ENCODE measurements around the gene TMCC3. TPM values are rescaled to one million over a fixed set of nuclear protein-coding genes. Genes with fewer than 3 reads are reported as not detected.

Gene TMCC3
- total and polyA plus RNA-seq, 9 of the 15 experiments (the other 6 are each of a cell fraction or from before 2014, with no cell fraction given), result not detected

- TF ChIP-seq LCOR (CRISPR knock-in tag; IDR thresholded peaks at IDR 0.05) (no peak), HIVEP1 (CRISPR knock-in tag; IDR thresholded peaks at IDR 0.05) (no peak), EWSR1 (IDR thresholded peaks at IDR 0.05; ENCODE audit: borderline replicate concordance, low read depth, partially characterized antibody) (no peak), ZFPM2 (CRISPR knock-in tag; IDR thresholded peaks at IDR 0.05) (no peak), NFYB (IDR thresholded peaks at IDR 0.05; ENCODE audit: extremely low read depth, insufficient read length) (no peak), MITF (IDR thresholded peaks at IDR 0.05) (no peak), MEIS2 (IDR thresholded peaks at IDR 0.05; ENCODE audit: partially characterized antibody) (peak; percentile 59), CGGBP1 (CRISPR knock-in tag; IDR thresholded peaks at IDR 0.05) (no peak), TCFL5 (CRISPR knock-in tag; conservative IDR thresholded peaks at IDR 0.05) (no peak), KAT7 (CRISPR knock-in tag; IDR thresholded peaks at IDR 0.05; ENCODE audit: borderline replicate concordance) (no peak), SNIP1 (IDR thresholded peaks at IDR 0.05; ENCODE audit: low read depth) (no peak), NFE2L1 (tag; IDR thresholded peaks at IDR 0.05; ENCODE audit: borderline replicate concordance, low read depth) (no peak), KLF1 (tag; IDR thresholded peaks at IDR 0.05) (no peak), CREBBP (IDR thresholded peaks at IDR 0.05; ENCODE audit: low read depth, low read length) (no peak), SLC30A9 (CRISPR knock-in tag; IDR thresholded peaks at IDR 0.05) (no peak), RBFOX2 (IDR thresholded peaks at IDR 0.05; ENCODE audit: low read depth, low read length) (no peak), ZC3H8 (IDR thresholded peaks at IDR 0.05) (no peak), POU5F1 (IDR thresholded peaks at IDR 0.05; ENCODE audit: borderline replicate concordance, low read depth, low read length, partially characterized antibody) (no peak), RBM34 (IDR thresholded peaks at IDR 0.05; ENCODE audit: borderline replicate concordance, insufficient read depth, low read length) (no peak), ZNF133 (CRISPR knock-in tag; IDR thresholded peaks at IDR 0.05) (no peak), ZNF764 (CRISPR knock-in tag; IDR thresholded peaks at IDR 0.05; ENCODE audit: low read depth) (no peak), SOX6 (IDR thresholded peaks at IDR 0.05) (peak; percentile 68; the same call in 1 of the 2 replicates), ZNF274 (IDR thresholded peaks at IDR 0.05; ENCODE audit: borderline replicate concordance, low read depth, low read length) (no peak), ZBTB5 (IDR thresholded peaks at IDR 0.05) (no peak), SUPT5H (IDR thresholded peaks at IDR 0.05) (no peak), BDP1 (IDR thresholded peaks at IDR 0.05; ENCODE audit: insufficient read depth, insufficient read length) (no peak), GTF2F1 (IDR thresholded peaks at IDR 0.05; ENCODE audit: low read depth, low read length) (no peak), RBM22 (IDR thresholded peaks at IDR 0.05; ENCODE audit: low read depth, low read length, poor library complexity, severe bottlenecking) (no peak)
Observed at GRCh38 chr12:94616203-94616729, 34.1 kb downstream of the TMCC3 start (continued).

Data from K562 (cell line).